GM20000 (cell line): ENCODE measurements around the gene SYCN.

ENCODE experiments used
- DNase-seq: peaks from one replicate; pipeline ENCODE4 v3.0.0; 2012; ENCODE audit warnings: low spot score
- CTCF ChIP-seq: IDR thresholded peaks from 2 replicates; pipeline ENCODE4 v1.5.1; 2012; ENCODE audit warnings: mild to moderate bottlenecking, control low read depth; ENCODE audit errors: extremely low read depth, missing control alignments

The SYCN gene

GRCh38 chr19:39197808-39198207 lies 6.3 kb downstream of the SYCN start:
- DNase-seq, result no peak
- TF ChIP-seq CTCF, result peak; percentile 3

- DNase-seq, result no peak
- TF ChIP-seq CTCF, result no peak
Measured at GRCh38 chr19:39196860-39197562, 7.1 kb downstream of the SYCN start, which contains the start of gene NCCRP1. Gene NCCRP1 (plus strand): TSS chr19:39196964. CDS start chr19:39196983, 19 bp downstream.

GRCh38 chr19:39196320-39196719 lies 7.7 kb downstream of the SYCN start:
- no peak for TF ChIP-seq CTCF
- DNase-seq, result no peak

GRCh38 chr19:39195755-39196154 lies 8.3 kb downstream of the SYCN start:
- DNase-seq, result no peak
- TF ChIP-seq CTCF, result no peak

GRCh38 chr19:39194832-39195542 lies 9.1 kb downstream of the SYCN start:
- TF ChIP-seq CTCF, result no peak
- DNase-seq, result no peak

GRCh38 chr19:39193803-39194202 lies 10.3 kb downstream of the SYCN start:
- DNase-seq, result no peak
- TF ChIP-seq CTCF, result no peak

- DNase-seq, result no peak
- no peak for TF ChIP-seq CTCF
Measured at GRCh38 chr19:39192846-39193245, 11.2 kb downstream of the SYCN start.
